GM19025 (cell line): ENCODE data around the gene PRKCA.
"Not testable (repeated sequence)": the region's sequence is repeated elsewhere in the genome, so short reads cannot be mapped to it uniquely, and the experiment has no call there.

Experiments used
- ATAC-seq: cut with Tn5 transposase; IDR thresholded peaks from one replicate; pipeline ENCODE4 v1.9.1; 2021; ENCODE audit warnings: mild to moderate bottlenecking, low read depth, moderate library complexity; ENCODE audit not compliant: unreplicated experiment

The PRKCA gene

DNA sequence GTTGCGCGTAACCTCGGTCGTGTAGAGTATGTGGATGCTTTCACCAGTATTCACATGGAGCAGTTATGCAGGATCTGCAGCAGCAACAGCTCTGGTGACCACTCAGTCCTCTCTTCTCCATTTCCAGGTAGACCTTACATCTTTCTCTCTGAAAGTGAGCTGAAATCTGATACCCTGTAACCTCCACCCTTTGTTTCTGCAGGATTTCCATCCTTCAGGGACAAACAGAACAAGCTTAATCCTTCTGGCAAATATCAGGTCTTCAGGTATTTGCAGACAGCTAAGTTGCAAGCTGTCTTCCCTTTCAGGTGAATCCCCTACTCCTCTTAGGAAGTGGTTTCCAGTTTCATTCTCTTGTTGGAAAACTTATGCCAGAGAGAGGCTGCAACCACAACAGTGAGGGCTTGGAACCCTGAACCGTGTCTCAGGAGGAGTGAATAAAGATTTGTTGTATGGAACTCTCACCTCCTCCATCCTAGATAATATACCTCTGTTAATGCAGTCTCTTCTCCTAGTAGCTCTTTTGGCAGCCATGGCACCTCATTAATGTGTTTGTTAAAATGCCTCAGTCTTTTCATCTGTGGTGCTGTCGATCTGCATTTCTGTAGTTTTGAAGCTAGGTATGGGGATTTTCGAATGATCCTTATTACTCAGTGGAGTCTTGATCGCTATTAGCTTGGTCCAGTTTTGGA, 172.5 kb downstream of the PRKCA start:
- ATAC-seq, result no peak

DNA sequence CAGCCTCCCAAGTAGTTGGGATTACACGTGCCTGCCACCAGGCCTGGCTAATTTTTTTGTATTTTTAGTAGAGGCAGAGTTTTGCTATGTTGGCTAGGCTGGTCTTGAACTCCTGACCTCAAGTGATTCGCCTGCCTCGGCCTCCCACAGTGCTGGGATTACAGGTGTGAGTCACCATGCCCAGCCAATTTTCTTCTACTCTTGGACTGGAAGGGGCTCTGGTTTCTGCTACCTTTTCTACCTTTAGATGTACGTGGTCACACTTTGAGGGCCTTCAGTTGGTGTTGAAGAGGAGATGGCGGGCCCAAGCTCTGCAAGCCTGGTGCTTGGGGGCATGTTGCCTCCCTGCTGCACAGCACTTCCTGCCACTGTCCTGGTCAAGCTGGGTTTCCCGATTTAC, 173.6 kb downstream of the PRKCA start:
- no peak for ATAC-seq

DNA sequence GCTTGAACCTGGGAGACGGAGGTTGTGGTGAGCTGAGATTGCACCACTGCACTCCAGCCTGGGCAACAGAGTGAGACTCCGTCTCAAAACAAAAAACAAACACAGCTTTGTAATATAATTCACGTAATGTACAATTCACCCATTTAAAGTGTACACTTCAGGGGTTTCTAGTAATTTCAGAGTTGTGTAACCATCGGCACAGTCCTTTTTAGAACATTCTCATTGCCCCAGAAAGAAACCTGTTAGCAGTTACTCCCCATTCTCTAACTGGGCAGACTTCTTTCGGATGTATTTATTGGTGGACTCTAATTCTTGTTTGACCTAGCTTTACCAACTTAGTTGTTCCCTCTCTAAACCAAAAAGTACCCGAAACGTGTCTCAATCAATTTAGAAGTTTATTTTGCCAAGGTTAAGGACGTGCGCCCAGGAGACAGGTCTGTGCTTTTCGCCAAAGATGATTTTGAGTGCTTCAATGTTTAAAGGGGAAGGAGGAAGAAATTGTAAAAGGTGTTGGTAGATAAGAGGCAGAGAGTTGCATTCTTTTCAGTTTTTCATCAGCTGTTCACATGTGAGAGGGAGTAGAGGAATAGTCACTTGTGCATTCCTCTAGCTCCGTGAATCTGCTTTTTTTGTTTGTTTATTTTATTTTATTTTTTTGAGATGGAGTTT, 175.3 kb downstream of the PRKCA start:
- no peak for ATAC-seq

DNA sequence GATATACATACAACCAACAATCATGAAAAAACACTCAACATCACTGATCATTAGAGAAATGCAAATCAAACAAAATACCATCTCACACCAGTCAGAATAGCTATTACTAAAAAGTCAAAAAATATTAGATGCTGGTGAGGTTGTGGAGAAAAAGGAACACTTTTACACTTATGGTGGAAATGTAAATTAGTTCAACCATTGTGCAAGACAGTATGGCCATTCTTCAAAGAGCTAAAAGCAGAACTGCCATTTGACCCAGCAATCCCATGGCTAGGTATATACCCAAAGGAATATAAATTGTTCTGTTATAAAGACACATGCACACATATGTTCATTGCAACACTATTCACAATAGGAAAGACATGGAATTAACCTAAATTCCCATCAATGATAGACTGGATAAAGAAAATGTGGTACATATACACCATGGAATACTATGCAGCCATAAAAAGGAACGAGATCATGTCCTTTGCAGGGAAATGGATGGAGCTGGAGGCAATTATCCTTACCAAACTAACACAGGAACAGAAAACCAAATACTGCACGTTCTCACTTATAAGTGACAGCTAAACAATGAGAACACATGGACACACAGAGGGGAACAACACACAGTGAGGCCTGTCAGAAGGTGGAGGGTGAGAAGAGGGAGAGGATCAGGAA, 176.9 kb downstream of the PRKCA start:
- not testable (repeated sequence) for ATAC-seq

DNA sequence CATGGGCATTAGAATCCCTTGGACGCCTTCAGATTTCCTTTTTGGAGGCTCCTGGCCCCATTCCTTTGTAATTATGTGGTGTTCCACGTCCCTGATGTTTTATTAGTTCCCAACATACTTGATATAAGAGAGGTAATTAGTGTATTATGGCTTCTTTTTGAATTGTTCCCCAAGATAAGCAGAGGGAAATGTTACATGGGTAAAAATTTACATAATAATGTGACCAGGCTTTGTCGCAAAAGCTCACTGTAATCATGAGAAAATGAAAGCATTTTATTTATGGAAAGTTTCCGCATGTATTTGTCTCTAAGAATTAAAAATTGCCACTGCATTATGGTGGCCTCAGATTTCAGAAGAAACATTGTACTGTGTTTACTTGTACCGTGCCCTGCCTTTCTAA, 177.8 kb downstream of the PRKCA start:
- no peak for ATAC-seq

DNA sequence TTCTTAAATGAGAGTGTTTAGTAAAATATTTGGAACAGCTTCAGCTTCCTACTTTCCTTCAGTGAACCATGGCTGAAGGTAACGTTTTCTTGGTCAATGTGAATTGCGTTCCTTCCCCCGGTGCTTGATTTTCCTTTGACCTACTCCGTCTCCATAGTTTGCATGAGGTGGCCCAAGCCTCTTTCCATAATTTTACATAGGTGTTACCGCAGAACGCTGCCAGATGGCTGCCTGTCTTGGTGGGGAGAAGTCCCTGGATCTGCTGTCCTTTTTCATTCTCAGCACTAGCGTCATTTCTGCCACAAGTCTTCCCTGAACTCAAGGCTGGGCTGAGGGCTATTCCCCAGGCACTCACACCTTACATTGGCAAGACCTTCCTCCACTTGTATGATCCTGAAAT, 178.4 kb downstream of the PRKCA start:
- no peak for ATAC-seq

DNA sequence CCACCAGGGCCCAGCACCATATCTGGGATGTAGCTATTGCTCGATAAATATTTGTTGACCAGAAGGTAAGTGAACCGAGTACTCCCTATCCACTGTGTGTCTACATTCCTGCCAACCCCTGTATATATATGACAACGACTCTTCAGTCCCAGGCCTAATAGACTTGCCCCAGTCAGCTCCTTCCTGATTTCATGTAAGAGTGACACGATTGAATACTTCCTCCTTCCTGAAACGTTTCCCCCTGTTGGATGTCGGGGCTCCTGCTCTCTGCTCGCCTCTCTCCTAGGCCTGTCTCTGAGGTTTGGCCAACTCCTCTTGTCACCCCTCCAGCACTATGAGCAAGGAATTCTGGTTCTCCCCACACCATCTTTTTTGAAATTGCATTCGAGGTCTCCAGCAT, 178.9 kb downstream of the PRKCA start:
- ATAC-seq, result no peak

DNA sequence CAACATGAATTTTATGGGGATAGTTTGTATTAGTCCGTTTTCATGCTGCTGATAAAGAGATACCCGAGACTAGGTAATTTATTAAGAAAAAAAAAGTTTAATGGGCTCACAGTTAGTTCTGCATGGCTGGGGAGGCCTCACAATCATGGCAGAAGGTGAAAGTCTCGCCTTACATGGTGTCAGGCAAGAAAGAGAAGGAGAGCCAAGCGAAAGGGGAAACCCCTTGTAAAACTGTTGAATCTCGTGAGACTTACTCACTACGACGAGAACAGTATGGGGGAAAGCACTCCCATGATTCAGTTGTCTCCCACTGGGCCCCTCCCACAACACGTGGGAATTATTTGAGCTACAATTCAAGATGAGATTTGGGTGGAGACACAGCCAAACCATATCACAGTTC, 181.5 kb downstream of the PRKCA start:
- no peak for ATAC-seq

DNA sequence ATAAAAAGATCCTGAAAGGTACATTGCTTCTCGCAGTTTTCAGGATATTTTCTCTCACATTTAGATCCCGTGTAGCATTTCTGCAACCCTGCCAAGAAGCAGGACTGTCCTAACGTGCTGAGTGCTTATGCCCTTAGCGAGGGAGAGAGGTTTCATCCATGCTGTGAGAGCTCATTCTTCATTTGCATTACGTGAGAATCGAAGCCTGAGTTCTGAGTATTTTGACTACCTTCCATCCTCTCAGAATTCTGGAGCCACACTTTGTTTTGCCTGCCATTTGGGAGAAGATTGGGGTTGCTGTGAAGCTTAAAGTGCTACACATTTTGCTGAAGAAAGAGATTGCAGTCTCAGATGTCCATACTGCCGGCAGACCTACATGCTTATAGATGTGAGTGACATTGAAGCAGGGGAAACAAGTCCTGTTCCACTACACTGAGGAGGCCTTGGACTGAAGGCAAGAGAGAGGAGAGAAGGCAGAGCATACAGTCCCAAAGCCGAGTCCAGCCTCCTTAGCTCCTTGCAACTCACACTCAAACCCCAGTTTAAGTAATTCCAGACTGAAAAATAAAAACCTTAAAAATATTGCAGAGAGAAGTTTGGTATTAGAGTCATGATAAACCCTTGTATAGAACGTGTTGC, 183.0 kb downstream of the PRKCA start:
- ATAC-seq, result no peak

DNA sequence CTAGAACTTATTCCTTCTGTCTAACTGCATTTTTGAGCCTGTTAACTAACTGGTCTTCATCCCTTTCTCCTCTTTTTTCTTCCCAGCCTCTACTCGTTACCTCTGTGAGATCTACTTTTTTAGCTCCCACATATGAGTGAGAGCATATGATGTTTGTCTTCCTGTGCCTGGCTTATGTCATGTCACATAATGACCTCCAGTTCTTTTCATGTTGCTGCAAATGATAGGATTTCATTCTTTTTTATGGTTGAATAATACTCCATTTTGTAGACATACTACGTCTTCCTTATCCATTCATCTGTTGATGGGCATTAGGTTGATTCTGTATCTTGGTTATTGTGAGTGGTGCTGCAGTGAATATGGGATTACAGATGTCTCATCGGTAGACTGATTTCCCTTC, 184.7 kb downstream of the PRKCA start:
- ATAC-seq, result no peak

DNA sequence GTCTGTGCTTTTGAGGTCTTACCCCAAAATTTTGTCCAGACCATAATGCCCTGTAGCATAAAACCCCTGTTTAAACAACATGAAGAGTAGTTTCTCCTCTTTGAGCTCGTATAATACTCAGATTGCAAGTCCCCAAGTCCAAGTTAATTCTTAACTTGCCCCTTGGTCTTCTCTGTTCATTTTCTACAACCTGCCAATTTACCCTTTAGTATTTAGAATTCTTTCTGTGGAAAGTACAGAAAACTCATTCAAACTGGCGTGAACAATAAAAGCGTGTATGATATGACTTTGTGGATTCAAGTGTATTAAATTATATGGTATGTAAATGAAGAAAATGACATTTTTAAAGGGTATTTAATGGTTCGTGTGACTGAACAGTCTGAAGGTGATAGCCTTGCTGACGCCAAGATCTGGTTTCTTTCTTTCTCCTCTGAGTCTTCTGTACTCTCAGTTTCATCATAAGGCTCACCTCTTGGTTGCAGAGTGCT, 185.6 kb downstream of the PRKCA start:
- ATAC-seq, result no peak

DNA sequence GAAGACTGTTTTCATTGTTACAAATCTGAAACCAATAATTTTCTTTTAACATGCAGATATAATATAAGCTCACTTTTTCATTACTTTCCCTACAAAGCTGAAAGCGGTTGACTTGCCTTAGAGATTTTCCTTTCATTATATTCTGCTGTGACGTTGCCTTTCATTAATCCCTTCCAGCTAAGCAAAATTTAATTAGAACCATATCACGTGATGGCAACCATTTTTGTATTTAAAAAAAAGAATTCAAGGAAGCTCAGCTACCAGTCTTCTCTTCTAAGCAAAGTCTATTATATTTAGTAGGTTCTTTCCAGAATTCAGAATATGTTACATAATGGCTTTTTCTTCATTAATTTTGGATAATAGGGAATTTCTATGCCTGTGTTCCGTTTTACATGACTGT, 186.5 kb downstream of the PRKCA start:
- ATAC-seq, result no peak

DNA sequence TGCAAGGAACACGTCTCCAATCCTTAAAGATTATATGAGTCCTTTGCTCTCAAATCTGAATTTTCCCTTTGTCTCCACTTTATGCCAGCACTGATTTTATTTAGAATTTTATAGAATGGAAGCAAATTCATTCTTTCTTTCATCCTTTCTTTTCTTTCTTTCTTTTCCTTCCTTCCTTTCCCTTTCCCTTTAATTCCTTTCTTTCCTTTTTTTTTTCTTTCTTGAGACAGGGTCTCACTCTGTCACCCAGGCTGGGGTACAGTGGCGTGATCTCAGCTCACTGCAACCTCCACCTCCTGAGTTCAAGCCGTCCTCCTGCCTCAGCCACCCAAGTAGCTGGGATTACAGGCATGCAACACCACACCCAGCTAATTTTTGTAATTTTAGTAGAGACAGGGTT, 187.2 kb downstream of the PRKCA start:
- not testable (repeated sequence) for ATAC-seq

DNA sequence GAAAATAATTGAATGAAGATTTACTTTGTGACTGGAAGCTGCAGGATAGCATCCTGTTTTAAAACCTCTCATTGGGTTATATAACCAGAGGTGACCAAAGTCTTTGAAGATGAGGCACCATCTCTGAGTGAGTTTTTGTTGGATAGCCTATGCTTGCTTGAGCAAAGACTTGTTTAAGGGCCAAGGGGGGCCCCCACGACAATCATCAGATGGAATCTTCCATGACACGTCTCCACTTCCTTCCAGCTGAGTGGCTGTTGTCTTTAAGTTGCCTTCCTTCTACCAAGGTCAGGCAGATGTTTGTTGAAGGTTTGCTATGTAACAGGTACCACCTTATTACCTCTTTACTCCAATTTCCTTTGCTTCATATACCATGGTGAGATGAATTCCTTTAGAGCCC, 188.8 kb downstream of the PRKCA start:
- no peak for ATAC-seq

DNA sequence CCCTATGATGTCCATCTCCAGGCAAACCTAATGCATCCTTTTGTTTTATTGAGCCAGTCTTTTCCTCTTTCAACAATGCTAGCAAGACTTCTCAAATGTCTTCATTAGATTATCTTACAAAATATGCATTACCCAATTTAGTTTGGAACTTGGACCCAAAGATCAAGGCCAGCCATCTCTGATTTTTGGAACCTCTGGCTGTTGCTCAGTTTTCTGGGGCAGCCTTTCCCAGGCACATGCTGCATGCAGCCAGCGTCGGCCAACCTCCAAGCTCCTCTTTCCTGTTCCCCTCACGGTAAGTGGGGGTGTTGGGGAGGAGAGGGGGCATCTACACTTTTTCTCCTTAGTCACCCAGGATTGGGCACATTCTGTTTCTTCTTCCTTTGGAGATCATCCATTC, 189.3 kb downstream of the PRKCA start:
- ATAC-seq, result no peak

DNA sequence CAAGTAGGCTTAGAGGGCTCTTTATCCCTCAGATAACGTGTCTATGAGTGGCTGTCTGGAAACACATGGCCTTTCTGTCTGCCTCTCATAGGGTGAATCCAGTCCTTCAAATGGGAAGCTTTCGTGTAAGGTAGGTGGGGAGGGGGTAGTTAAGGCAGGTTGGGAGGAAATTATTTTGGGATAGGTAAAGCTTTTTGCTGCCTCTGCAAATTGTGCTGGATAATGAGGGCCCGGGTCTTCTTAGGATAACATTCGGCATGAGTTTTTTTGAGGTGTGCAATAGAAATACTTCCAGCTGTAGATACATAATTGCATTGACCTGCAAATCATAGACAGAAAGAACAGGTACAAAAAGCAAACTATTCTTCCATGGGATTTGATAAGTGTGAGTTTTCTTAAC, 189.7 kb downstream of the PRKCA start:
- no peak for ATAC-seq

DNA sequence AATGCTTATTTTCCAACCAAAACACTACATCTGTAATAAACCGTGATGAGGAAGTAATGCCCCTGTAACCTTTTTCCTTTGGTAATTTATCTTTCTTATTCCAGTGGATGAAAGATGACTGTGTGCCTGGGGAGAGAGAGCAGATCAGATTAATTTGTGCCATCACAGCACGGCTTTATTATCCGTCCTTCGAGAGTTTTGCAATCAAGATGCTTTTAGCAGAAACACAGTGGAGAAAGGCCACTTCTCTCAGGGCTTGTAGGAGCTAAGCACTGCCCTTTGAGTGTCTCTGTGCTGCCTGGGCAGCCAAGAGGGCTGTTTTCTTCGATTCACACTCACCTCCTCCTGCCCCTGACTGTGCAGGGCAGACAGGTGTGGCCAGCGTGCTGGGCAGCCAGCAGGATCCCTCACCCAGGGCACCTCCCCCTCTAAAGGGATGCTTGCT, 190.2 kb downstream of the PRKCA start:
- ATAC-seq, result no peak

DNA sequence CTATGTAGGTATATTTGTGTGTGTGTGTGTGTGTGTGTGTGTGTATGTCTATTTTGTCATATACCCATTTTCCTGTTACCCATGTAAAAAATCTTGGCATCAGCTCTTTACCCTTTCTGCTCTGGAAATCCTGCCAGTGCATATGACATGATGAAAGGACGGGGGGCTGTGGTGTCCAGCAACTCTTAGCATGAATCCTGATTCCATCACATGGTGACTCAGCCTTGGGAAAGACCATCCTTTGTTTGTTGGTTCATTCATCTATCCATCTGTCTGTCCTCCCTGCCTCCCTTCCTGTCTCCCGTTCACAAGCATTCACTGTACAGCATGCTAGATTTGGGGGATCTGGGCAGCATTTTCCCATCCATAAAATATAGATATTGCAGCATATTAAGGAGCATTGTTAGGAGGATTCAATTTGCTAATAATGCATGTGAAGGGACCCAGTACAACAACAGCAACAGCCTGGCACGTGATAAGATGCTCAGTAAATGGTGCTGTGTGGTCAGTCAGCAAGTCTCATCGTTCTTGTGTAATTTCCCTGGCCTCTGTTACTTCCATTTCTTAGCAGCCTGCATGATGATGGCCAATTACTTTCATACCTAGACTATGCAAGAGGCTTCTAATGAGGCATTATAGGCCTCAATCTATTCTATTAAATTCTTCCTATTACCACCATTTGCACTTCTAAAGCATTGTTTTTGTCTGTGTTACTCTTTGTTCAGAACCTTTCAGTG, 191.0 kb downstream of the PRKCA start:
- ATAC-seq, result no peak

DNA sequence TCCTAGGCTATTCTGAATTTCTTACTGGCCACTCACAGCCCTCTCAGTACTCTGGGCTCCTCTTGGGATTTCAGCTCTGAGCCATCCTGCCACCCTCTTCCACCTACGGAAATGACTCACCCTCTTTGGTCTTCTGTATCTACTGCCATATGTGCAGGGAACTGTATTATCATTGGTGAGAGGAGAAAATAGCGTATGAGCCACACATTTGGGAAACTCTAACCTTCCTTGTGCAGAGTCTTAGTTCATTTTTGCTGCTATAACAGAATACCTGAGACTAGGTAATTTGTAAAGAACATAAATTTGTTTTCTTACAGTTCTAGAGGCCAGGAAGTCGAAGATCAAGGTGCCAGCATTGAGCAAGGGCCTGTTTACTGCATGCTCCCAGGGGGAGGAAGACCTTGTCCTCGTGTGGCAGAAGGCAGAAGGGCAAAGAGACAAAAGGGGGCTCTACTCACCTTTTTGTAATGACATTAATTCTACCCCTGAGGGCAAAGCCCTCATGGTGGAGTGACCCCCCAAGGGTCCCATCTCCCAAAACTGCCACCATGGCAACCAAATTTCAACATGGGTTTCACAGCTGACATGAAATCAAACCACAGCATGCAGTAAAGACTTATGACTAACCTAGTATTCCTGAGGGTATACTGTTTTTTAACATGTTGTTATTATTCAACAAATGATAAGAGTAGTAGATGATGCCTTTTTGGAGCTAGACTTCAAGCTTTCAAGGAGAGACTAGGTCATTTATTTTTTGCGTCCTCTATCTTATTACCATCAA, 191.8 kb downstream of the PRKCA start:
- no peak for ATAC-seq

DNA sequence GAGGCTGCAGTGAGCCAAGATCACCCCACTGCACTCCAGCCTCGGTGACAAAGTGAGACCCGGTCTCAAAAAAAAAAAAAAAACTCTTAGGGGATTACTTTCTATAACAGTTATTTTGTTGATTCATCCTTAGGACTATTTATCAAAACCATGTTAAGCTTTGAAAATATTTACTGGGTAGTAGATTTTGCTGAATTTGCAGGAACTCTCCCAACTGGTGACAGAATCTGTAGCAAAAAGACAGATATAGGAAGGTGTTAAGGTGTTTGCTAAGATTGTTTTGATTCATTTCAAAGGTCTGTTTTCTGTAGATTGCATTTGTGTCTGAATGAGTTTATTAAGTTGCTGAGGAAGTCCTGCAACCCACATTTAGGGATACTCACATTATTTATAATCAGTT, 192.6 kb downstream of the PRKCA start:
- ATAC-seq, result no peak
